Mesenchymal stem cell (in vitro differentiated cells and primary cell): Measurements from ENCODE around the gene RUNX3.

Experiments
- DNase-seq: peaks from one replicate; pipeline ENCODE4 v3.0.0-alpha.2; 2013
- H2AFZ ChIP-seq: one replicate; pipeline ENCODE4 v1.6.1; 2013; ENCODE audit warnings: low read depth, mild to moderate bottlenecking, control low read depth, inconsistent platforms, low read length, moderate library complexity
- H2AK5ac ChIP-seq: 2 replicates; pipeline ENCODE4 v1.6.1; 2013; ENCODE audit warnings: low read length, moderate library complexity, mild to moderate bottlenecking, inconsistent platforms; ENCODE audit not compliant: severe bottlenecking
- H2BK120ac ChIP-seq: one replicate; pipeline ENCODE4 v1.6.1; 2013; ENCODE audit warnings: low read depth, mild to moderate bottlenecking, inconsistent platforms, low read length, moderate library complexity
- H2BK12ac ChIP-seq, 2 experiments: one replicate each; pipeline ENCODE4 v1.6.1; 2013; ENCODE audit warnings: inconsistent platforms in 2 of 2, low read length in 2 of 2, mild to moderate bottlenecking in 2 of 2, moderate library complexity in 2 of 2, control low read depth in 1 of 2
- H2BK15ac ChIP-seq: one replicate; pipeline ENCODE4 v1.6.1; 2013; ENCODE audit warnings: mild to moderate bottlenecking, low read depth, inconsistent platforms; ENCODE audit not compliant: poor library complexity, severe bottlenecking
- H2BK5ac ChIP-seq: 2 replicates; pipeline ENCODE4 v1.6.1; 2013; ENCODE audit warnings: low read depth, mild to moderate bottlenecking, low read length, control low read depth, inconsistent platforms; ENCODE audit not compliant: poor library complexity, severe bottlenecking
- H3K14ac ChIP-seq, 2 experiments: one replicate each; pipeline ENCODE4 v1.6.1; 2013; ENCODE audit warnings: inconsistent platforms in 2 of 2, low read length in 2 of 2, control low read depth in 1 of 2, mild to moderate bottlenecking in 1 of 2, moderate library complexity in 1 of 2
- H3K18ac ChIP-seq, 2 experiments: one replicate each; pipeline ENCODE4 v1.6.1; 2013; ENCODE audit warnings: inconsistent platforms in 2 of 2, low read length in 2 of 2, control low read depth in 1 of 2, low read depth in 1 of 2, mild to moderate bottlenecking in 1 of 2
- H3K23ac ChIP-seq, 2 experiments: one replicate each; pipeline ENCODE4 v1.6.1; 2013; ENCODE audit warnings: inconsistent platforms in 2 of 2, low read length in 2 of 2, mild to moderate bottlenecking in 2 of 2, moderate library complexity in 2 of 2, control low read depth in 1 of 2
- H3K27ac ChIP-seq: 2 replicates; pipeline ENCODE4 v1.5.1; 2013; ENCODE audit warnings: mild to moderate bottlenecking, moderate library complexity, low read length, control low read depth, inconsistent platforms; ENCODE audit not compliant: poor library complexity, severe bottlenecking
- H3K27me3 ChIP-seq, 2 experiments: 2 replicates each; pipeline versions ENCODE4 v1.6.1 to v1.7.0; 2013; ENCODE audit warnings: low read length in 2 of 2, mild to moderate bottlenecking in 2 of 2, moderate library complexity in 2 of 2, control low read depth in 1 of 2, inconsistent platforms in 1 of 2; ENCODE audit not compliant: control insufficient read depth in 1 of 2, insufficient read depth in 1 of 2
- H3K36me3 ChIP-seq, 2 experiments: 2 replicates each; pipeline versions ENCODE4 v1.6.1 to v1.7.0; 2013; ENCODE audit warnings: low read length in 2 of 2, control low read depth in 1 of 2, inconsistent platforms in 1 of 2, low read depth in 1 of 2, mild to moderate bottlenecking in 1 of 2; ENCODE audit not compliant: insufficient read depth in 2 of 2, control insufficient read depth in 1 of 2
- H3K4ac ChIP-seq, 2 experiments: one replicate each; pipeline ENCODE4 v1.6.1; 2013; ENCODE audit warnings: inconsistent platforms in 2 of 2, low read length in 2 of 2, mild to moderate bottlenecking in 2 of 2, moderate library complexity in 2 of 2, control low read depth in 1 of 2, low read depth in 1 of 2
- H3K4me1 ChIP-seq: 2 replicates; pipeline ENCODE4 v1.6.1; 2013; ENCODE audit warnings: low read depth, low read length, control low read depth; ENCODE audit not compliant: control insufficient read depth, insufficient read depth
- H3K4me2 ChIP-seq: 2 replicates; pipeline ENCODE4 v1.6.1; 2013; ENCODE audit warnings: low read length, mild to moderate bottlenecking, inconsistent platforms; ENCODE audit not compliant: poor library complexity, severe bottlenecking
- H3K4me3 ChIP-seq, 2 experiments: 2 replicates each; pipeline versions ENCODE4 v1.5.1 to v1.7.0; 2013; ENCODE audit warnings: low read length in 2 of 2, mild to moderate bottlenecking in 2 of 2, control low read depth in 1 of 2, low read depth in 1 of 2; ENCODE audit not compliant: insufficient read depth in 1 of 2
- H3K79me1 ChIP-seq: replicated peaks from 2 replicates; pipeline ENCODE4 v1.6.1; 2013; ENCODE audit warnings: mild to moderate bottlenecking, control low read depth, low read length, inconsistent platforms; ENCODE audit not compliant: poor library complexity, severe bottlenecking
- H3K9ac ChIP-seq: 2 replicates; pipeline ENCODE4 v1.7.0; 2013; ENCODE audit warnings: mild to moderate bottlenecking, low read length, moderate library complexity
- H3K9me3 ChIP-seq: 2 replicates; pipeline ENCODE4 v1.7.0; 2013; ENCODE audit warnings: mild to moderate bottlenecking, low read length; ENCODE audit not compliant: control insufficient read depth
- H4K8ac ChIP-seq: one replicate; pipeline ENCODE4 v1.6.1; 2013; ENCODE audit warnings: inconsistent platforms, mild to moderate bottlenecking, low read length, moderate library complexity
- H4K91ac ChIP-seq: one replicate; pipeline ENCODE4 v1.6.1; 2013; ENCODE audit warnings: mild to moderate bottlenecking, low read length, inconsistent platforms
- WGBS: methylation state at CpG from one replicate; pipeline ENCODE4 v1.1.7; 2013; ENCODE audit warnings: mixed read lengths; 5-methylcytosine and 5-hydroxymethylcytosine counted together

The RUNX3 gene

GRCh38 chr1:24958766-24959622, 28.9 kb upstream of the RUNX3 start:
- H3K79me1 ChIP-seq, result no peaks in the 10 kb centered on the region
- H3K4me3 ChIP-seq, result no peak overlapping the region
- 92% methylated on average over 23 of the region's 23 CpGs for WGBS
- H2BK12ac ChIP-seq, result peak overlapping the region in 1 of 2 experiments; percentile 19
- no peak overlapping the region for H2BK5ac ChIP-seq
- peak overlapping the region in 1 of 2 experiments; percentile 64 for H3K14ac ChIP-seq
- H3K4me1 ChIP-seq, result peaks cover 5% of the 10 kb centered on the region
- no peak overlapping the region for H3K18ac ChIP-seq
- no peak overlapping the region for H2AK5ac ChIP-seq
- no peak for DNase-seq
- no peak overlapping the region for H2BK15ac ChIP-seq
- H3K9me3 ChIP-seq, result no peaks in the 10 kb centered on the region
- H3K36me3 ChIP-seq, result no peaks in the 10 kb centered on the region
- no peak overlapping the region for H2BK120ac ChIP-seq
- peak overlapping the region in 1 of 2 experiments; percentile 15 for H3K23ac ChIP-seq
- no peak overlapping the region for H3K9ac ChIP-seq
- H4K8ac ChIP-seq, result no peak overlapping the region
- no peak overlapping the region for H3K27ac ChIP-seq
- H3K4me2 ChIP-seq, result no peak overlapping the region
- no peak overlapping the region for H4K91ac ChIP-seq
- no peak overlapping the region for H3K4ac ChIP-seq
- H2AFZ ChIP-seq, result no peak overlapping the region
- H3K27me3 ChIP-seq, result peaks cover 32 to 82% of the 10 kb centered on the region in 2 experiments

GRCh38 chr1:24957808-24958752, 28.0 kb upstream of the RUNX3 start:
- peaks cover 5% of the 10 kb centered on the region for H3K4me1 ChIP-seq
- H3K23ac ChIP-seq, result peak overlapping the region in 1 of 2 experiments; percentile 15
- 94% methylated on average over 12 of the region's 16 CpGs for WGBS
- no peaks in the 10 kb centered on the region for H3K9me3 ChIP-seq
- H3K9ac ChIP-seq, result no peak overlapping the region
- no peak for DNase-seq
- H2BK15ac ChIP-seq, result no peak overlapping the region
- no peak overlapping the region for H4K91ac ChIP-seq
- no peak overlapping the region for H3K4me2 ChIP-seq
- no peak overlapping the region for H3K4ac ChIP-seq
- no peak overlapping the region for H3K18ac ChIP-seq
- H2AFZ ChIP-seq, result no peak overlapping the region
- no peak overlapping the region for H2BK5ac ChIP-seq
- H2BK12ac ChIP-seq, result peak overlapping the region in 1 of 2 experiments; percentile 19
- no peaks in the 10 kb centered on the region for H3K79me1 ChIP-seq
- no peaks in the 10 kb centered on the region for H3K36me3 ChIP-seq
- no peak overlapping the region for H2AK5ac ChIP-seq
- no peak overlapping the region for H4K8ac ChIP-seq
- peaks cover 26 to 76% of the 10 kb centered on the region in 2 experiments for H3K27me3 ChIP-seq
- H2BK120ac ChIP-seq, result no peak overlapping the region
- peak overlapping the region in 1 of 2 experiments; percentile 38 for H3K14ac ChIP-seq
- H3K27ac ChIP-seq, result no peak overlapping the region
- H3K4me3 ChIP-seq, result no peak overlapping the region

GRCh38 chr1:24957016-24957807, 27.1 kb upstream of the RUNX3 start:
- no peak overlapping the region for H3K27ac ChIP-seq
- no peak overlapping the region for H4K91ac ChIP-seq
- no peak overlapping the region for H2BK5ac ChIP-seq
- H2BK120ac ChIP-seq, result no peak overlapping the region
- H4K8ac ChIP-seq, result no peak overlapping the region
- no peak overlapping the region for H2AFZ ChIP-seq
- no peak overlapping the region for H3K4me2 ChIP-seq
- no peak overlapping the region for H3K23ac ChIP-seq
- H3K79me1 ChIP-seq, result no peaks in the 10 kb centered on the region
- no peak overlapping the region for H3K9ac ChIP-seq
- no peak overlapping the region for H2BK12ac ChIP-seq
- H3K4me1 ChIP-seq, result peaks cover 5% of the 10 kb centered on the region
- peaks cover 21 to 67% of the 10 kb centered on the region in 2 experiments for H3K27me3 ChIP-seq
- DNase-seq, result no peak
- H3K4me3 ChIP-seq, result no peak overlapping the region
- H3K14ac ChIP-seq, result no peak overlapping the region
- H2BK15ac ChIP-seq, result no peak overlapping the region
- no peaks in the 10 kb centered on the region for H3K9me3 ChIP-seq
- H2AK5ac ChIP-seq, result no peak overlapping the region
- H3K18ac ChIP-seq, result no peak overlapping the region
- H3K36me3 ChIP-seq, result no peaks in the 10 kb centered on the region
- WGBS, result 91% methylated on average over 15 of the region's 16 CpGs
- no peak overlapping the region for H3K4ac ChIP-seq
